IMR-90 (cell line): ENCODE results near the gene PPWD1. TPM values are rescaled to one million over a fixed set of nuclear protein-coding genes. Genes with fewer than 3 reads are reported as not detected.

ENCODE experiments used
- ATAC-seq: fragments of 200-7000 bp; cut with Tn5 transposase; 2 replicates; pipeline ENCODE4 v1.9.1; 2020; ENCODE audit warnings: low read depth, mild to moderate bottlenecking, moderate library complexity
- BruUV-seq: library from RNA; stranded (reverse); fragments of 400-500 nt; replicated peaks from 2 replicates; lab custom pipeline; 2021; lab: Mats Ljungman, UMichigan
- CTCF ChIA-PET: fragments of 300-600 bp; formaldehyde crosslinking; extraction: SDS; loops from one replicate; lab custom pipeline; 2021; ENCODE audit warnings: antibody characterized with exemption; lab: Yijun Ruan, JAX
- POLR2A ChIA-PET: fragments of 300-600 bp; sonication (Branson Sonifier 250); formaldehyde crosslinking; loops from one replicate; lab custom pipeline; 2022; ENCODE audit warnings: antibody characterized with exemption; ENCODE audit not compliant: unreplicated experiment; lab: Charles Lee
- DNase-seq: peaks from one replicate; pipeline ENCODE4 v3.0.0; 2013
- H2AFZ ChIP-seq: replicated peaks from 2 replicates; pipeline ENCODE3; 2013; ENCODE audit warnings: low read length, mild to moderate bottlenecking; ENCODE audit not compliant: poor library complexity
- H2AK5ac ChIP-seq: 2 replicates; pipeline ENCODE4 v1.6.1; 2013; ENCODE audit warnings: low read depth, low read length, inconsistent platforms
- H2AK9ac ChIP-seq: replicated peaks from 2 replicates; pipeline ENCODE3; 2013; ENCODE audit warnings: mild to moderate bottlenecking, low read depth, low read length, moderate library complexity; ENCODE audit not compliant: poor library complexity
- H2BK120ac ChIP-seq: 2 replicates; pipeline ENCODE4 v1.6.1; 2013; ENCODE audit warnings: low read depth, low read length, inconsistent platforms
- H2BK15ac ChIP-seq: 3 replicates; pipeline ENCODE4 v1.6.1; 2013; ENCODE audit warnings: low read depth, low read length, inconsistent platforms
- H2BK20ac ChIP-seq: 2 replicates; pipeline ENCODE4 v1.6.1; 2013; ENCODE audit warnings: low read depth, mild to moderate bottlenecking, inconsistent platforms, low read length, moderate library complexity
- H2BK5ac ChIP-seq: 2 replicates; pipeline ENCODE4 v1.6.1; 2013; ENCODE audit warnings: mild to moderate bottlenecking, low read depth, low read length, inconsistent platforms; ENCODE audit not compliant: poor library complexity, severe bottlenecking
- H3K14ac ChIP-seq: replicated peaks from 2 replicates; pipeline ENCODE4 v1.6.1; 2013; ENCODE audit warnings: low read depth, low read length, inconsistent platforms
- H3K18ac ChIP-seq: 2 replicates; pipeline ENCODE4 v1.6.1; 2013; ENCODE audit warnings: low read depth, low read length, control low read depth
- H3K23ac ChIP-seq: 2 replicates; pipeline ENCODE4 v1.6.1; 2013; ENCODE audit warnings: low read depth, low read length, inconsistent platforms
- H3K27ac ChIP-seq: 2 replicates; pipeline ENCODE4 v1.5.1; 2013; ENCODE audit warnings: mild to moderate bottlenecking, control low read depth, low read length; ENCODE audit not compliant: insufficient read depth
- H3K27me3 ChIP-seq: 2 replicates; pipeline ENCODE4 v1.6.1; 2013; ENCODE audit warnings: low read length; ENCODE audit not compliant: control insufficient read depth, insufficient read depth
- H3K36me3 ChIP-seq: 2 replicates; pipeline ENCODE4 v1.6.1; 2013; ENCODE audit warnings: low read length, mixed read lengths; ENCODE audit not compliant: control insufficient read depth, insufficient read depth
- H3K4ac ChIP-seq: 2 replicates; pipeline ENCODE4 v1.6.1; 2013; ENCODE audit warnings: low read depth, low read length, inconsistent platforms
- H3K4me1 ChIP-seq: 2 replicates; pipeline ENCODE4 v1.6.1; 2013; ENCODE audit warnings: low read length, mixed read lengths; ENCODE audit not compliant: control insufficient read depth, insufficient read depth
- H3K4me2 ChIP-seq: 2 replicates; pipeline ENCODE4 v1.6.1; 2013; ENCODE audit warnings: low read depth, mild to moderate bottlenecking, control low read depth, low read length, moderate library complexity
- H3K4me3 ChIP-seq: 2 replicates; pipeline ENCODE4 v1.5.1; 2013; ENCODE audit warnings: low read depth, mild to moderate bottlenecking, control low read depth, low read length, moderate library complexity; ENCODE audit not compliant: insufficient read depth
- H3K56ac ChIP-seq: 2 replicates; pipeline ENCODE4 v1.6.1; 2013; ENCODE audit warnings: low read length, inconsistent platforms; ENCODE audit not compliant: insufficient read depth; ENCODE audit errors: extremely low read depth
- H3K79me1 ChIP-seq, 2 experiments: 2 replicates each; pipeline ENCODE4 v1.6.1; 2013; ENCODE audit warnings: low read length in 2 of 2, inconsistent platforms in 1 of 2, low read depth in 1 of 2
- H3K9ac ChIP-seq: 2 replicates; pipeline ENCODE4 v1.6.1; 2013; ENCODE audit warnings: low read depth, low read length, control low read depth
- H3K9me1 ChIP-seq: 2 replicates; pipeline ENCODE4 v1.6.1; 2013; ENCODE audit warnings: low read length, inconsistent platforms; ENCODE audit not compliant: insufficient read depth
- H3K9me3 ChIP-seq: 2 replicates; pipeline ENCODE4 v1.6.1; 2013; ENCODE audit warnings: low read length; ENCODE audit not compliant: control insufficient read depth, insufficient read depth
- H4K20me1 ChIP-seq: 2 replicates; pipeline ENCODE4 v1.6.1; 2013; ENCODE audit warnings: low read length, inconsistent platforms; ENCODE audit not compliant: insufficient read depth
- H4K5ac ChIP-seq: 2 replicates; pipeline ENCODE4 v1.6.1; 2013; ENCODE audit warnings: mild to moderate bottlenecking, low read depth, low read length, control low read depth
- H4K8ac ChIP-seq, 2 experiments: 2 replicates each; pipeline ENCODE4 v1.6.1; 2013; ENCODE audit warnings: low read depth in 2 of 2, low read length in 2 of 2, control low read depth in 1 of 2, inconsistent platforms in 1 of 2
- H4K91ac ChIP-seq: 2 replicates; pipeline ENCODE4 v1.6.1; 2013; ENCODE audit warnings: low read depth, low read length, inconsistent platforms; ENCODE audit not compliant: insufficient read depth
- BHLHE40 ChIP-seq: fragments of 150-350 bp; IDR thresholded peaks from 2 replicates; pipeline ENCODE4 v1.6.1; 2016; ENCODE audit warnings: mild to moderate bottlenecking, low read depth, low read length
- CEBPB ChIP-seq: IDR thresholded peaks from 2 replicates; pipeline ENCODE4 v1.6.1; 2012; ENCODE audit warnings: low read depth, low read length, improper control_type of control experiment
- RAD21 ChIP-seq: IDR thresholded peaks from 2 replicates; pipeline ENCODE4 v1.6.1; 2012; ENCODE audit warnings: low read length, improper control_type of control experiment
- WGBS, 2 experiments: methylation state at CpG; one replicate each; pipeline versions ENCODE4 v1.1.5 to v1.1.7; 2013; ENCODE audit warnings: missing lambda C conversion rate in 2 of 2; ENCODE audit not compliant: insufficient read length in 1 of 2; ENCODE audit errors: extremely low coverage in 2 of 2; 5-methylcytosine and 5-hydroxymethylcytosine counted together
- dilution Hi-C: fragments of 300-500 bp; cut with HindIII; formaldehyde crosslinking; loops from one replicate; pipeline ENCODE4 v1.14.3; 2018; ENCODE audit warnings: low sequenced_read_pairs; ENCODE audit not compliant: unreplicated experiment
- in situ Hi-C: fragments of 300-500 bp; cut with MboI; formaldehyde crosslinking; loops from 3 replicates; pipeline ENCODE4 v1.14.3; 2019; ENCODE audit warnings: low sequenced_read_pairs, inconsistent platforms, mixed read lengths
- intact Hi-C: fragments of 100-400 bp; cut with micrococcal nuclease; formaldehyde crosslinking; loops from 2 replicates; pipeline ENCODE4 v1.10.0; 2022
- polyA plus RNA-seq, 3 experiments: library from polyadenylated mRNA; depleted of rRNA; stranded (reverse); fragments of >200 nt; gene quantifications; 2 replicates each; pipeline ENCODE4 v1.2.3, GENCODE V29; 2012; ENCODE audit warnings: low replicate concordance in 1 of 3
- total RNA-seq: library from RNA; depleted of rRNA; stranded (reverse); fragments of >200 nt; gene quantifications from 2 replicates; pipeline ENCODE4 v1.2.3, GENCODE V29; 2012

Gene PPWD1
- total and polyA plus RNA-seq, 2 of the 4 experiments (the other 2 are of a cell fraction), result 12.5 to 17.9 TPM

- H4K5ac ChIP-seq, result no peak overlapping the region
- H3K79me1 ChIP-seq, result peaks cover 15 to 29% of the 10 kb centered on the region in 2 experiments
- no peak overlapping the region for H3K56ac ChIP-seq
- H2BK15ac ChIP-seq, result no peak overlapping the region
- DNase-seq (no peak), ATAC-seq (no peak)
- no peak overlapping the region for H3K27ac ChIP-seq
- no peaks in the 10 kb centered on the region for H3K9me1 ChIP-seq
- TF ChIP-seq CEBPB (no peak), RAD21 (no peak), BHLHE40 (no peak)
- no peak overlapping the region for H2AK5ac ChIP-seq
- ChIA-PET POLR2A (no interaction called here), CTCF (no interaction called here)
- no peak overlapping the region for H3K4me3 ChIP-seq
- 94 to 100% methylated on average over 1 to 2 of the region's 5 CpGs for WGBS, 2 experiments
- H2BK5ac ChIP-seq, result no peak overlapping the region
- in situ Hi-C loops, result no loop called here
- H3K36me3 ChIP-seq, result peaks cover 3% of the 10 kb centered on the region; the same call in 1 of the 2 replicates
- H3K18ac ChIP-seq, result no peak overlapping the region
- H4K20me1 ChIP-seq, result no peaks in the 10 kb centered on the region
- H3K4me1 ChIP-seq, result no peaks in the 10 kb centered on the region; the same call in 1 of the 2 replicates
- no peaks in the 10 kb centered on the region for H3K27me3 ChIP-seq
- H3K14ac ChIP-seq, result no peak overlapping the region
- H3K9me3 ChIP-seq, result no peaks in the 10 kb centered on the region
- no peak overlapping the region for H2AFZ ChIP-seq
- dilution Hi-C loops, result no loop called here
- H3K9ac ChIP-seq, result no peak overlapping the region
- no peak overlapping the region for H3K4me2 ChIP-seq
- H2BK120ac ChIP-seq, result no peak overlapping the region
- no peak overlapping the region for H4K8ac ChIP-seq
- no peak overlapping the region for H4K91ac ChIP-seq
- H2AK9ac ChIP-seq, result no peak overlapping the region
- H3K4ac ChIP-seq, result no peak overlapping the region
- intact Hi-C loops, result loop anchor here (5.0 to 10.0 kb wide), 2 partner anchors 51 to 932 kb away; no protein-coding TSS in a partner anchor
- BruUV-seq, result no TSS peak
- no peak overlapping the region for H2BK20ac ChIP-seq
- H3K23ac ChIP-seq, result no peak overlapping the region
Measured at GRCh38 chr5:65566505-65566904, 3.4 kb downstream of the PPWD1 start.
